ENCODE results near the gene DOCK11.

GRCh38 chrX:118507766-118508165 is 12.2 kb downstream of the DOCK11 start:
- TF ChIP-seq CTCF (IDR thresholded peaks at IDR 0.05), result no peak
- no peak for TF ChIP-seq EP300 (IDR thresholded peaks at IDR 0.05)
